ENCODE data around the gene VEGFA.

DNA sequence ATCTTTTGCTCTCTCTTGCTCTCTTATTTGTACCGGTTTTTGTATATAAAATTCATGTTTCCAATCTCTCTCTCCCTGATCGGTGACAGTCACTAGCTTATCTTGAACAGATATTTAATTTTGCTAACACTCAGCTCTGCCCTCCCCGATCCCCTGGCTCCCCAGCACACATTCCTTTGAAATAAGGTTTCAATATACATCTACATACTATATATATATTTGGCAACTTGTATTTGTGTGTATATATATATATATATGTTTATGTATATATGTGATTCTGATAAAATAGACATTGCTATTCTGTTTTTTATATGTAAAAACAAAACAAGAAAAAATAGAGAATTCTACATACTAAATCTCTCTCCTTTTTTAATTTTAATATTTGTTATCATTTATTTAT is 15.9 kb downstream of the VEGFA start:
- TF ChIP-seq CTCF (IDR thresholded peaks at IDR 0.05; ENCODE audit: poor library complexity, severe bottlenecking) (no peak), EZH2 (IDR thresholded peaks at IDR 0.05; ENCODE audit: borderline replicate concordance, insufficient read depth, low read length, poor library complexity, severe bottlenecking) (no peak), EP300 (conservative IDR thresholded peaks at IDR 0.05; ENCODE audit: poor library complexity, severe bottlenecking) (no peak), REST (IDR thresholded peaks at IDR 0.05; ENCODE audit: borderline replicate concordance) (no peak), TAF1 (IDR thresholded peaks at IDR 0.05; ENCODE audit: low read depth) (no peak), SMC3 (conservative IDR thresholded peaks at IDR 0.05; ENCODE audit: poor library complexity) (no peak), POLR2AphosphoS5 (IDR thresholded peaks at IDR 0.05) (no peak)

All from neural cell (in vitro differentiated cells).